ENCODE results near the gene PTH2R.

- TF ChIP-seq, protein P1, sequence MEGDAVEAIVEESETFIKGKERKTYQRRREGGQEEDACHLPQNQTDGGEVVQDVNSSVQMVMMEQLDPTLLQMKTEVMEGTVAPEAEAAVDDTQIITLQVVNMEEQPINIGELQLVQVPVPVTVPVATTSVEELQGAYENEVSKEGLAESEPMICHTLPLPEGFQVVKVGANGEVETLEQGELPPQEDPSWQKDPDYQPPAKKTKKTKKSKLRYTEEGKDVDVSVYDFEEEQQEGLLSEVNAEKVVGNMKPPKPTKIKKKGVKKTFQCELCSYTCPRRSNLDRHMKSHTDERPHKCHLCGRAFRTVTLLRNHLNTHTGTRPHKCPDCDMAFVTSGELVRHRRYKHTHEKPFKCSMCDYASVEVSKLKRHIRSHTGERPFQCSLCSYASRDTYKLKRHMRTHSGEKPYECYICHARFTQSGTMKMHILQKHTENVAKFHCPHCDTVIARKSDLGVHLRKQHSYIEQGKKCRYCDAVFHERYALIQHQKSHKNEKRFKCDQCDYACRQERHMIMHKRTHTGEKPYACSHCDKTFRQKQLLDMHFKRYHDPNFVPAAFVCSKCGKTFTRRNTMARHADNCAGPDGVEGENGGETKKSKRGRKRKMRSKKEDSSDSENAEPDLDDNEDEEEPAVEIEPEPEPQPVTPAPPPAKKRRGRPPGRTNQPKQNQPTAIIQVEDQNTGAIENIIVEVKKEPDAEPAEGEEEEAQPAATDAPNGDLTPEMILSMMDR (IDR thresholded peaks at IDR 0.05; ENCODE audit: low read depth, low read length, poor library complexity, severe bottlenecking): no peak
- TF ChIP-seq EZH2phosphoT487 (IDR thresholded peaks at IDR 0.05; ENCODE audit: borderline replicate concordance, low read length): no peak
Measured at GRCh38 chr2:208360259-208361076, 46.1 kb upstream of the PTH2R start.

Measured in DOHH2 (cell line).